Activated CD4-positive, alpha-beta T cell treated with anti-CD3 and anti-CD28 coated beads, Interleukin-2, amount 50 U/mL, for 1 hour (primary cell): ENCODE results near the gene UBAC1.
"Not testable (repeated sequence)": the region's sequence is repeated elsewhere in the genome, so short reads cannot be mapped to it uniquely, and the experiment has no call there.

ENCODE experiments used
- DNase-seq: peaks from one replicate; pipeline ENCODE4 v3.0.0-alpha.2; 2020

UBAC1 gene

GRCh38 chr9:135895202-135895848 lies 65.8 kb downstream of the UBAC1 start:
- no peak for DNase-seq

GRCh38 chr9:135893104-135893503 lies 68.1 kb downstream of the UBAC1 start:
- no peak for DNase-seq

DNA sequence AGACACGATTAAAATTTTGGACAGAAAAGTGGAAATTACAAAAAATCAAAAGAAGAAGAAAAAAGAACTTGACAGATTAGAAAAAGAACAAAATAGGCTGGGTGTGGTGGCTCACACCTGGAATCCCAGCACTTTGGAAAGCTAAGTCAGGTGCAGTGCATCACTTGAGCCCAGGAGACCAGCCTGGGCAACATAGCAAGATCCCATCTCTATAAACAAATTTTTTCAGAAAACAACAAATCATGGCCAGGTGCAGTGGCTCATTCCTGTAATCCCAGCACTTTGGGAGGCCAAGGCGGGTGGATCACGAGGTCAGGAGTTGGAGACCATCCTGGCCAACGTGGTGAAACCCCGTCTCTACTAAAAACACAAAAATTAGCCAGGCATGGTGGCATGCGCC lies 68.8 kb downstream of the UBAC1 start:
- not testable (repeated sequence) for DNase-seq

- DNase-seq, result no peak
Measured at GRCh38 chr9:135891027-135891631, 70.0 kb downstream of the UBAC1 start.

DNA sequence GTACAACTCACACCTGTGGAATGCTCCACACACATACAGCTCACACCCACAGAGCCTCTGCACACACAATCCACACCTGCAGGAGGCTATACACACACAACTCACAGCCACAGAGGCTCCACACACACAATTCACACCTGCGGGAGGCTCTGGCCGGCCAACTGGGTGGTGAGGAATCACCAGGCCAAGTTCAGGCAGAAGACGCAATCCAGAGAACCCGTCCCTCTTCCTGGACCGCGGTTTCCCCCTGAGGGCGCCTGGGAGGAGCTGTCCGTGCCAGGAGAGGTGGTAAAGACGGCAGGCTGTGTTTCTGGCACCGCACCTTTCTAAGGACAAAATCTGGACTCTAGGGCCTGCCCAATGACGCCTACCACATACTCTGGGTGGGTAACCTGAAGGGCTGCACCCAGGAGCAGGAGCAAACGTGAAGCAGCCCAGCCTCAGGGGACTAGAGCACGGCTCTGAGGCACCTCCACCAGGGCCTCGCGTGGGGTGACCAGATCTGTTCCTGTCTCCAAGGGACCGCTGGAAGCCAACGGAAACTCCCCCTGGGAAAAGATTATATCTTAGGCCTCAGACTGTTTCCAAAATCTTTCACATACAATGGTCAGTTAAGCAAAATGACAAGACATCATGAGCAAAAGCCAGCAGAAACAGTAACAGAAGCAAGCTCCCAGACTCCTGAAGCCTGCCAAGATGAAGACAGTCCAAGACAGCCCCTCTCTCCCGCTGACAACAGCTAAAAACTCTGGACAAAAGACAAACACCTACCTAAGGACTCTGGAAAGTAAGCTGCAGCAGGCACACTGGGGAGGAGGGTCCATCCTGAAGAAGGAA lies 70.8 kb downstream of the UBAC1 start:
- no peak for DNase-seq

DNA sequence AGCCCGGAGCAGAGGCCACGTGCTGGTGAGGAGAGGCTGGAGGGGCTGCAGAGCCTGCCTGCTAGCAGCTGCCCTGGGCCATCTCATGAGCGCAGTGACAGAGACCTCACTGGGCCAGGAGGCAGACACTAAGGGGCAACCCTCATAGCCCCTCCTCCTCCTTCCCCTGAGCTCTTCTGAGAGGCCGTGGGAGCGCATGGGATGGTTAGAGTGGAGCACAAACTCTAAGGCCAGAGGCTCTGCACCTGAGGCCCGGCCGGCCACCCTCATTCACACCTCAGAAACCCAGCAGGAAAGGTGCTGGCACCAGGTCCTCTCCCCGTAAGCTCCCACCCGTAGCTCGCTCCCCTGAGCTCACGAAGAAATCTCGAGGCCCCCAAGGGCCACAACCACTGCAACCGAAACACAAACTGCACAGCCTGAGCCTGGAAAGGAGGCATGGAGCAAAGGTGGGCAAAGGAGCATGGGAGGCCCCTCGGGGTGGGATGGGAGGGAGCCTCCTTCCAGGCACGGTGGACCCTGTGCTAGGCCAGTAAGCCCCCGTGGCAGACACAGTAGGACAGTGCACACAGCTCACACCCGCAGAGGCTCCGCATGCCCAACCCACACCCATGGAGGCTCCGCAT lies 71.5 kb downstream of the UBAC1 start:
- DNase-seq, result no peak

GRCh38 chr9:135888766-135889394 lies 72.3 kb downstream of the UBAC1 start:
- no peak for DNase-seq

- DNase-seq, result no peak
Measured at GRCh38 chr9:135888126-135888765, 72.9 kb downstream of the UBAC1 start.

GRCh38 chr9:135887585-135888050 lies 73.6 kb downstream of the UBAC1 start:
- DNase-seq, result peak; percentile 51

DNA sequence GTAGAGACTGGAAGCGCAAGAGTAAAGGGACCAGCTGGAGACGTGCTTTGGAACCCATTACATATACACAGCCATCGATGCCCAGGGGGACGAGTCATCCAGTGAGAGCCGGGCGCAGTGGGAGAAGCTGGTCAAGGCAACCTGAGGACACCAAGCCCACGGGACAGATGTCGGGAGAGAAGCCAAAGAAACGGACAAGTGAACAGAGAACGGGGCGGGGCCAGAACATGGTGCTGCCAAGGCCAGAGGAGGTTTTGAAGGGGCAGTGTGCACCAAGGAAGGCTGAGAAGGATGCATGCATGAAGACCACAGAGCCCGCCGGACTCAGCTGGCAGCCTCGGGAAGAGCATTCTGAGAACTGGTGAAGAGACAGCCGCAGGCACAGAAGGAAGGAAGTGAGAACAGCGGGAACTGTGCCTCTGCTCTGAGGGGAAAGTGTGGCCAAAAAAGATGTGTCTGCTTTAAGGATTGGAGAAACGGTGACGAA lies 74.1 kb downstream of the UBAC1 start:
- no peak for DNase-seq

GRCh38 chr9:135886147-135886981 lies 74.8 kb downstream of the UBAC1 start:
- DNase-seq, result no peak

- no peak for DNase-seq
Measured at GRCh38 chr9:135885100-135885853, 75.9 kb downstream of the UBAC1 start.

GRCh38 chr9:135884328-135885035 lies 76.7 kb downstream of the UBAC1 start:
- DNase-seq, result no peak

DNA sequence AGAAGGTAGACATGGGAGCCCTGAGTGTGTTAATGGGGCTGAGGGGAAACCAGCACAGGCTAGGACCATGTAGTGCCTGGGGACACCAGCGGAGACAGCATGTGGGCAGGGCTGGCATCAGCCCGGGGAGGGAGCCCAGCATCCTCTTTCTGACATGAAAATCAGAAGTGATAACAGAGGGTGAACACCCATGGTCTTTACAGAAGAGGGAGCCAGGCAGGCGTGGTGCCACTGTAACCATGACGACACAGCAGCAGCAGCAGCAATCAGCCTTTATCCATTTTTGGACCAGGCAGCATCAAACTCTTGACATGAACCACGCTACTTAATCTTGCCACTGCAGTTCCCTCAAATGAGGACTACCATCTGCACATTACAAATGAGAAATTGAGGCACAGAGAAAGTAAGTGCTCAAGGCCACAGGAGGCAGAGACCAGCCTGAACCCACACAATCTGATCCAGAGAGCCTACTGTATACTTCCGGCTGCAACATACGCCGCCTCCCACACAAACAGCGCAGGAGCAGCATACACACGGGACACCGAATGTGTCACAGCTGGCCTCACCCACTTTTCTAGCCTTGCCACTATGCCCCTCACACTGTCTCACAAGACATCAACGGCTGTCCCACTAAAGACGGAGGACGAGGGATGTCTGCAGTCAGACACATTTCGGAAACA lies 77.6 kb downstream of the UBAC1 start:
- DNase-seq, result no peak
